GM19193 (cell line): ENCODE results near the gene PCDH19.

Source experiments
- POLR2A ChIP-seq: IDR thresholded peaks from 4 replicates; pipeline ENCODE4 v1.6.1; 2011; ENCODE audit not compliant: insufficient read depth, insufficient read length; ENCODE audit errors: extremely low read depth

PCDH19 gene

DNA sequence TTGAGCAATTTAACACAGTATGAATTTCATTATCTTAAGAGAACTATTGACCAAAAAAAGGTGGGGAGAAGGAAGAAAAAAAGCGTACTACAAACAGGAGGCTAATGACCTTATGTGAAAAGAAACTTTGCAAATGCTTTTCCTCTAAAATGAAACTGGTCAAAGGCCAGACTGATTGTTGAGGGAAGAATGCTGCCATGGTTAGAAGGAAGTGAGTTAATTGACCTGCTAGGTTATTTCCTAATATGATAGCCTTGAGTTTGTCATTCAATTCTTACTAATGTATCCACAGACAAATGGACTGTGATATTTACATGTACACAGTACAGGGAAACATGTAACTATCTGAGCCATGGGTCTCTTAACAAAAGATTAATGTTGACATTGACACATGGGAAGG is 132.8 kb downstream of the PCDH19 start:
- TF ChIP-seq POLR2A, result no peak

DNA sequence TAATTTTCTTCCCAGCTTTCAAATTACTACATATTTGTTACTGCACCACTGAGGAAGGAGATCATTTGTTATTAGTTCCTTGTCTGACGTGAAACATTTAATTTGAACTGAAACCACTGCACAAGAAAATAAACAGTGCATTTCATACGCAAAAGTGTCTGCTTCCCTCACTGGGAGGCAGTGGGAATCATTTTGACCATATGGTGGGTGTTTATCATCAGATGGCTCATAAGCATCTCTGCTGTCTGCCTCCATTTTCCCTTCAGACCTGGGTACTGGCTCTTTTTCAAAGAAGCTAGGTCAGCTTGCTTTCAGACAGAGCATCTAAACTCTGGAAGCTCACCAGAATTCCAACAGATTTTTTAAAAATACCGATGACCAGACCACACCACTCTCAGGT is 135.2 kb downstream of the PCDH19 start:
- TF ChIP-seq POLR2A, result no peak

DNA sequence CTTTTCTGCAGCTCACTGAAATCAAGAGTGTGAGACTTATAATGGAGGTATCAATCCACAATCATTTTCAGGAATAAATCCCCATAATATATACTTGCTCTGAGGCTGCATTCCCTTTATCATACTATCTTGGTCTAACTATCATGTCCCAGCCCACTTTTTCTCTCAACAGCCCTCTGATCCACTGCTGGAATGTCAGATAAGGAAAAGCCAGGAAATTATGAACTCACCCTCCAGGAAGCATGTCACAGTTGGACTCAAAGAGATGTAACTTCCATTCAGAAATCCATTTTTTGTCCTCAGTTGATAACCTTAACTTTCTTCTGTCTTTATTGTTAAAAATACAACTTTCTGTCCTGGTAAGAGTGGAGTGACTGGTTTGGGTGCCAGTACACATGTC is 144.9 kb downstream of the PCDH19 start:
- TF ChIP-seq POLR2A, result no peak

DNA sequence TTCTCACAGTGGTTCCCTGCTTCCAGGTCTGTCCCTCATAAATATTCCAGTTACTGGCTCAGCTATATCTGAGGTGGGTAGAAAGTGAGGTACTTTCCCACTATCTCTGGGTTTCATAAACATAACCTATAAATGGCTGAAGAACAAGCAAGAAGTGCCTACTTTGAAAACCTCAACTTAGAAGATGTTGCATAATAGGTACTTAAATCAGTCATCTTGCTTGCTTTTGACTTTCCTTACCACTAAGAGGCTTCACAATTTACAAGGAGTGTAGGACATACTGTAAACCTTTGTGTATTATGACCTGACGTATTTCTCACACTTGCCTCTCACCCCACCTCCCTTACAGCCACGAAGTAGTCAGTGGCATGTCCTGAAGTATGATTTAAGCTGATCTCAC is 145.9 kb downstream of the PCDH19 start:
- TF ChIP-seq POLR2A, result no peak

DNA sequence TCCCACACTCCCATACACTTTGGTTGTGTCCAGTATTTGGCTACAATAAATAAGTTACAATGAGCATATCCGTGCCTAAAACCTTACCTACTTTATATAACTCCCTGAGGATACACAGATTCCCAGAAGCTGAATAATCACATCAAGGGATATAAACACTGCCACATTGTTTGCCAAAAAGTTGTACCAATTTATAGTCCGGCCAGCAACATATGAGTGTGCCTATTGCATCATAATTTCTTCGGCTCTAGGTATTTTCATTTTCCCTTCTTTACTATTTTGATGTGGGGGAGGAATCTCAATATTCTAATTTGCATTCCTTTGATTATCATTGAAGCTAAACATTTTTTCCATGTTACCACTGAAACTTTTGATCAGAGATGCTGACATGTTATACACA is 146.4 kb downstream of the PCDH19 start:
- TF ChIP-seq POLR2A, result no peak

DNA sequence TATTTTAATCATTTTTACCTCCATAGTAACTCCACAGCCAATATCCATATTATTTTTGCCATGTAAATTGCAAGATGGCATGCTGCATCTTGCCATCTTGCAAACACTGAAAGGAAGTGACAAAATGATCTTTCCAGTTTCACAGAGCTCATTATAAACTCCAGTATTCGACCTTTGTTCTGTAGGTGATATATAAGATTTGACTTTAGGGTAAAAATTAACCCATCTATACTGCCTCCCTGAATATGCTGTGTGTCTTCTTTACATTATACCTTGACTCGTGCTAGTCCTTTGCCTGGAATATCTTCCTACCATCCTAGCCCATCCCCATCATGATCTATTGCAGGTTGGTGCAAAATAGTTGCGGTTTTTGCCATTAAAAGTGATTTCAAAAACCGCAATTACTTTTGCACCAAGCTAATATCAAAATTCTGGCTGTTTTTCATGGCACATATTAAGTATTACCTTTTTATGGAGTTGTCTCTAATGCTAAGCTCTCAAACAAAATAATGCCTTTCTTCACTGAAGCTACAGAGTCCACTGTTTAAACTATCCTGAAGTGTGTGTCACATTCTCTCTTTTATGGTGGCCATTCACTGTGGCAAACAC is 161.1 kb downstream of the PCDH19 start:
- no peak for TF ChIP-seq POLR2A

DNA sequence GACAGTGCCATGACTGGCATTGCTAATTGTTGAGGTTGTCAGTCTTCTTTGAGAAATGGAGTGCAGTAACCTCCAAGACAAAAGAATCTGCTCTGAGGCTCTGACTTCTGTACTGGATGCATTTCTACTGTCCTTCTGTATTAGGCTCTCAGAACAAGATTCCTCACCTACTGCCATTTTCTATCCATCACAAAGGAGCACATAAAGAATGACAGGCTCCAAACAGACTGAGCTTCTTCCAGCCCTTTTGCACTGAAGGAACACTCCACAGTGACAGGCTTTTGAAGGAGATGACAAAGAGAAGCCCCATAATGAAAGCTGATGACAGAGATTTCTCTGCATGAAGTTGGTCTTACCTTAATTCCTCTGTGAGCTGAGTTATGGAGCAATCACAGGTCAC is 162.2 kb downstream of the PCDH19 start:
- TF ChIP-seq POLR2A, result no peak

DNA sequence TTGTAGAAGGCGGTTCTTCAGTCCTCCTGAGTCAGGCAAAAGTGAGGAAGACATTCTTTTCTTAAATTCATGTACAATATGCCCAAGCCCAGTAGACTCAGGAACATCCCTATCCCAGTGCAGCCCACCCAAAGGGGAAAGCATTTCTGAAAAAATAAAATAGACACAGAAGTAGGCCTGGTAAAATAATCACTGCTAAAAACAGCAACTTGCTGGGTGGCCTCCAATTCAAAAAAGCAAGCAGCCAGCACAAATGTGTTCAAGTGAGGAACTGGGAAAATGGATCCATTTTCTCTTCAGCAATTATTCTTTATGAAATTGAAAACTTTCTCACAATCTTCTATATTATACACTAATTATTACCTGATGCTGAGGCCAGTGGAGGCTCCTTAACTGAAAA is 165.4 kb downstream of the PCDH19 start:
- TF ChIP-seq POLR2A, result no peak
